ENCODE measurements around the gene STK11.

The STK11 gene

GRCh38 chr19:1205114-1206099 is at the start of gene STK11:
TSS of gene STK11 (plus strand) at chr19:1205778. CDS start at chr19:1206914, 1,136 bp downstream.
- H3K9me3 ChIP-seq (ENCODE audit: low read length): no peaks in the 10 kb centered on the region
- peak within 1 kb of the TSS; percentile 96 for H3K27ac ChIP-seq (ENCODE audit: low read depth, low read length)
- peaks cover 5% of the 10 kb centered on the region for H3K36me3 ChIP-seq (ENCODE audit: insufficient read depth, low read length)
- H3K4me3 ChIP-seq (ENCODE audit: low read depth in 1 of 2, low read length in 2 of 2): peak within 1 kb of the TSS; percentile 84 to 85
- H3K27me3 ChIP-seq (ENCODE audit: control insufficient read depth in 1 of 2, insufficient read depth in 2 of 2, low read length in 2 of 2): no peaks in the 10 kb centered on the region
- H3K9ac ChIP-seq (ENCODE audit: low read length): peak within 1 kb of the TSS; percentile 61
- H3K4me1 ChIP-seq (ENCODE audit: insufficient read depth, low read length): peaks cover 23% of the 10 kb centered on the region

DNA sequence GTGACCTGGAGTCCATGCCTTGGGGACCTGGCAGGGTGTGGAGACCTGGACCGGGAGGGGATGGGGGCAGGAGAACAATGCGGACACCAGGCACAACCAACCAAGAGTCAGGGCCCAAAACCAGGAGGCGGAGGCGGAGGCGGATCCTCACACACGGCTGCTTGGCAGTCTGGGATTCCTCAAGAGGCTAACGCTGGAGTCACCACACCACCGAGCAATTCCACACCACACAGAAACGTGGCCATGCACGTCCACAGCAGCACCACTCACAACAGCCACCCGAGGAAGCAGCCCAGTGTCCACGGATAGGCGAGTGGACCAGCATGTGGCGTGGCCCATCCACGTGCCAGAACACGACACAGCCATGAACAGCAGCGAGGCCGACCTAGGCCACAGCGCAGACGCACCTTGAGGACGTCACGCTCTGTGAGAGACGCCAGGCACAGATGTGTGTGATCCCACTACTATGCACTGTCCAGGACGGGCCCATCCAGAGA is 49.2 kb upstream of the STK11 start:
- Histone ChIP-seq H3K27me3 (ENCODE audit: control insufficient read depth in 1 of 2, insufficient read depth in 2 of 2, low read length in 2 of 2) (no peaks in the 10 kb centered on the region), H3K4me3 (ENCODE audit: low read depth in 1 of 2, low read length in 2 of 2) (no peak overlapping the region), H3K4me1 (ENCODE audit: insufficient read depth, low read length) (peaks cover 15% of the 10 kb centered on the region), H3K27ac (ENCODE audit: low read depth, low read length) (no peak overlapping the region), H3K9me3 (ENCODE audit: low read length) (no peaks in the 10 kb centered on the region), H3K36me3 (ENCODE audit: insufficient read depth, low read length) (peaks cover 11% of the 10 kb centered on the region), H3K9ac (ENCODE audit: low read length) (no peak overlapping the region)

DNA sequence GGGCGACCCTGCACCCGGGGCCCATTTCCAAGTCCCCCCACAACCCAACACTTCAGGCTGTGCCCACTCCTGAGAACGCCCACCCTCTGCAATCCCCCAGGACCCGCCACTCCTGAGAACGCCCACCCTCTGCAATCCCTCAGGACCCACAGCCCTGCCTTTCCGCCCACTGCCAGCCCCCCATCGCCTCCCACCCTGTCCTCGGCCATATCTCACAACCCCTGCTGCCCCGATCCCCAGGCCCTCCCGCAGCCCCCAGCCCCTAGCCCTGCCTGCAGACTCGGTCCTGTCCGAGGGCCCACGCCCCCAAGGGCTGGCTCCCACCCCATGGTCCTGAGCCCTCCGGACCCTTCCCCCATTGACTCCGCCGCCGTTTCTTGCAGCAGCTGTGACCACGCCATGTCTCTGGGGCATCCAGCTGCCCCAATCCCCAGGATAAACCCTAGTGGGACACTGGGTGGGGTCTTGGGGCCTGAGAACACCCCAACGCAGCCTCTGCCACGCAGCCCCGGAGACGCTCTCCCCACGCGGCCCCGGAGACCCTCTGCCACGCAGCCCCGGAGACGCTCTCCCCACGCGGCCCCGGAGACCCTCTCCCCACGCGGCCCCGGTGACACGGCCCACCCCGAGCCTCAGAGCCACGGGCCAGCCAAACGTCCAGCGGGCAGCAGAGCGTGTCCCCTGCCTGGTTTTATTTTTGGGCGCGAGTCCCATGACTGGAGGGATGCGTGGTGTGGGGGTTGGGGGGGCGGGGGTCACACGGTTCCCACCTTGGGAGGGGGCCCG is 48.6 kb upstream of the STK11 start:
- H3K27ac ChIP-seq (ENCODE audit: low read depth, low read length): no peak overlapping the region
- H3K27me3 ChIP-seq (ENCODE audit: control insufficient read depth in 1 of 2, insufficient read depth in 2 of 2, low read length in 2 of 2): no peaks in the 10 kb centered on the region
- H3K9me3 ChIP-seq (ENCODE audit: low read length): no peaks in the 10 kb centered on the region
- H3K36me3 ChIP-seq (ENCODE audit: insufficient read depth, low read length): peaks cover 8% of the 10 kb centered on the region
- H3K4me3 ChIP-seq (ENCODE audit: low read depth in 1 of 2, low read length in 2 of 2): no peak overlapping the region
- H3K9ac ChIP-seq (ENCODE audit: low read length): no peak overlapping the region
- peaks cover 15% of the 10 kb centered on the region for H3K4me1 ChIP-seq (ENCODE audit: insufficient read depth, low read length)

- no peaks in the 10 kb centered on the region for H3K9me3 ChIP-seq (ENCODE audit: low read length)
- no peaks in the 10 kb centered on the region for H3K27me3 ChIP-seq (ENCODE audit: control insufficient read depth in 1 of 2, insufficient read depth in 2 of 2, low read length in 2 of 2)
- no peaks in the 10 kb centered on the region for H3K36me3 ChIP-seq (ENCODE audit: insufficient read depth, low read length)
- no peak overlapping the region for H3K4me3 ChIP-seq (ENCODE audit: low read depth in 1 of 2, low read length in 2 of 2)
- no peak overlapping the region for H3K9ac ChIP-seq (ENCODE audit: low read length)
- H3K27ac ChIP-seq (ENCODE audit: low read depth, low read length): no peak overlapping the region
- H3K4me1 ChIP-seq (ENCODE audit: insufficient read depth, low read length): peaks cover 15% of the 10 kb centered on the region
These were observed 47.4 kb upstream of the STK11 start for GRCh38 chr19:1157931-1158884.

- H3K9me3 ChIP-seq (ENCODE audit: low read length): no peaks in the 10 kb centered on the region
- no peak overlapping the region for H3K4me3 ChIP-seq (ENCODE audit: low read depth in 1 of 2, low read length in 2 of 2)
- H3K9ac ChIP-seq (ENCODE audit: low read length): no peak overlapping the region
- H3K4me1 ChIP-seq (ENCODE audit: insufficient read depth, low read length): peaks cover 15% of the 10 kb centered on the region
- no peak overlapping the region for H3K27ac ChIP-seq (ENCODE audit: low read depth, low read length)
- no peaks in the 10 kb centered on the region for H3K36me3 ChIP-seq (ENCODE audit: insufficient read depth, low read length)
- no peaks in the 10 kb centered on the region for H3K27me3 ChIP-seq (ENCODE audit: control insufficient read depth in 1 of 2, insufficient read depth in 2 of 2, low read length in 2 of 2)
These were observed 46.6 kb upstream of the STK11 start for GRCh38 chr19:1158885-1159448.

DNA sequence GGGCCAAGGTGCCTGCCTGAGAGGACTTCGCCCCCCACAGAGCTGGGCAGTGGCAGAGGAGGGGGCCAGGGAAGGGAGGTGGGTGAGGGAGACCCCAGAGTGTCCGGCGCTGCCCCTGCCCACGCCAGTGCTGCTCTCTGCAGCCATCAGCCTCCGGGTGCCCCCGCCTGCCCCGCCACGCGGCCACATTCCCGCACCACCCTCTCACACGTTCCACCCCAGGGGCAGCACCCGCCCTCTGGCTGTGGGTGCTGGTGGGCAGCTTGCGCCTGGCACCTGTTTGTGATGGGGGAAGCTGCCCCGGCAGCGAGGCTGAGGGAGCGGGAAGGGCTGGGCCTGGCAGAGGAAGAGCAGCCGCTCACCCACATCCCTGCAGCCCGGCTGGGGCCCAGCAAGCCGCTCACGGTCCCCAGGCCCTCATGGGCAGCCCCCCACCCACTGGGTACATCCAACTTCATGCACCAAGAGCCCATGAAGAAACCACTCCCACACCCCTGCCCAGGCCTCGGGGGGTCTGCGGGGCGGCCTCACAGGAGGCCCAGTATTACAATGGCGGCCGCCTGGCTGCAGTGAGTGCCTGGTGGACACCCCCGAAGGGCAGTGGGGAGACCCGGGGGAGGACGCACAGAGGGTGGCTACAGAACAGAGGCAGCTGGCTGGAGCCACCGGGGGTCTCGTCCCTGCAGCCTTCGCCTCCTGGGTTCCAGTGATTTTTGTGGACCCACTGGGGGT is 45.5 kb upstream of the STK11 start:
- H3K4me3 ChIP-seq (ENCODE audit: low read depth in 1 of 2, low read length in 2 of 2): no peak overlapping the region
- no peak overlapping the region for H3K27ac ChIP-seq (ENCODE audit: low read depth, low read length)
- H3K9ac ChIP-seq (ENCODE audit: low read length): no peak overlapping the region
- peaks cover 12% of the 10 kb centered on the region for H3K4me1 ChIP-seq (ENCODE audit: insufficient read depth, low read length)
- H3K36me3 ChIP-seq (ENCODE audit: insufficient read depth, low read length): no peaks in the 10 kb centered on the region
- H3K9me3 ChIP-seq (ENCODE audit: low read length): no peaks in the 10 kb centered on the region
- H3K27me3 ChIP-seq (ENCODE audit: control insufficient read depth in 1 of 2, insufficient read depth in 2 of 2, low read length in 2 of 2): no peaks in the 10 kb centered on the region

- Histone ChIP-seq H3K4me3 (ENCODE audit: low read depth in 1 of 2, low read length in 2 of 2) (no peak overlapping the region), H3K9ac (ENCODE audit: low read length) (no peak overlapping the region)
These were observed 43.9 kb upstream of the STK11 start for GRCh38 chr19:1161716-1162115.

DNA sequence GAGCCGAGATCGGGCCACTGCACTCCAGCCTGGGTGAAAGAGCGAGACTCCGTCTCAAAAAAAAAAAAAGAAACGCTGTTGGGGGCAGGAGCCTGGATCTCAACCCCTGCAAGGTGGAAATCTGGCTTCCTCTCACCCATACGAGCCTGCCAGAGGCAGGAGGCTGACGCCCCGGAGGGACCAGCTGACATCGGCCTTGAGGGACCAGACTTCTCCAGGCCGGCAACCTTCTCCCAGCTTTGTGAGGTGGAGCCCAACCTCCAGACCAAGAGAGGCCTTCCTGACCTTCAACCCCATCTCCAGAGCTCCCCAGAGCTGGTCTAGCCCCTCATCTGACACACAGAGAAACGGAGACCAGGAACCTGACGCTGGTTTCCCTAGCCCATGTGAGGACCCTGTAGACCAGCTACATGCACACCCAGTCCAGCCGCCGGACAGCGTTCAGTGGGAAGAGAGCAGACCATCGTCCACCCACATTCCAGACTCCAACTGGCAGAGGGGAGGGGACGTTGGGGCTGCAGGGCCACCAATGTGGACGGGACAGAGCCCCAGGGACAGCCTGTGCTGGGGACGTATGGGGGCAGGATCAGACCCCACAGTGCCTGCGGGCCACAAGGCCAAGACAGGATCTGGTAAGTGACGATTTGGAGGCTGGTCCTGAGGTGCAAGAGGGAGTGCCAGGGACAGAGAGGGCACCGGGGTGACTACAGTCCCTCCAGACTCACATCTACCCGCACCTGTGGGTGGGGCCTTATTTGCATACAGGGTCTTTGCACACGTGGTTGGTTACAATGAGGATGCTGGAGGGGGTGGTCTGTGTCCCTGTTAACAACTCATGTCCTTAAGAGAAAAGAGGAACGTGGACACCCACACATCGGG is 42.9 kb upstream of the STK11 start:
- Histone ChIP-seq H3K9ac (ENCODE audit: low read length) (no peak overlapping the region), H3K4me1 (ENCODE audit: insufficient read depth, low read length) (no peaks in the 10 kb centered on the region), H3K27me3 (ENCODE audit: control insufficient read depth in 1 of 2, insufficient read depth in 2 of 2, low read length in 2 of 2) (no peaks in the 10 kb centered on the region), H3K36me3 (ENCODE audit: insufficient read depth, low read length) (no peaks in the 10 kb centered on the region), H3K4me3 (ENCODE audit: low read depth in 1 of 2, low read length in 2 of 2) (no peak overlapping the region), H3K27ac (ENCODE audit: low read depth, low read length) (no peak overlapping the region), H3K9me3 (ENCODE audit: low read length) (no peaks in the 10 kb centered on the region)

More at GRCh38 chr19:1161716-1162115, 43.9 kb upstream of the STK11 start:
- Histone ChIP-seq H3K36me3 (ENCODE audit: insufficient read depth, low read length) (no peaks in the 10 kb centered on the region), H3K9me3 (ENCODE audit: low read length) (no peaks in the 10 kb centered on the region), H3K27ac (ENCODE audit: low read depth, low read length) (no peak overlapping the region), H3K27me3 (ENCODE audit: control insufficient read depth in 1 of 2, insufficient read depth in 2 of 2, low read length in 2 of 2) (no peaks in the 10 kb centered on the region), H3K4me1 (ENCODE audit: insufficient read depth, low read length) (no peaks in the 10 kb centered on the region)

DNA sequence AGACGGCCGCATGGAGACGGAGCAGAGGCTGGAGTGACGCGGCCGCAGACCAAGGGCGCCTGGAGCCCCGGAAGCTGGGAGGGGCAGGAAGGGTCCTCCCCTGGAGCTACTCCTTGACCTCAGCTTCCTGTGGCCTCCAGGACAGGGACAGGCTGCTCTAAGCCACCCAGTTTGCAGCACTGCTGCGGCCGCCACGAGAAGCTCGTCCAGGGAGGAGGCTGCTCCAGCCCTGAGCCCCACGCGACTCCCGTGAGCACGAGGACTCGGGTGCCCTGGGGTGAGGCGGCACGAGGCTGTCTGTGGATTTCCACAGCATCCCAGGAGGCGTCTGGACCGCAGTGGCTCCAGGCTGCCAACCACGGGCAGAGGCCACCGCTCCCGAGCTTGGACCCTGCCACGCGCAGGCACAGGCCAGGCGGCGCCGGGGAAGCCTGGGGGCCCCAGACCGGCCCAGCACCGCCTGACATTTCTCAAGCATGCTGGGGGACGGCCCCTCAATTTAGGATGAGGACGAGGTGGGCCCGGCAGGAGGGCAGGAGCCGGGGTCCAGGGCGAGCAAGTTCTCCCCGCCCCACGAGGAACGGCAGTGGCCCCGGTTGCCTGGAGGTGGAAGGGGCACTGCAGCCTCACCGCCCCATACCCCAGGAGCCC is 42.2 kb upstream of the STK11 start:
- no peak overlapping the region for H3K9ac ChIP-seq (ENCODE audit: low read length)

More for the DNA sequence above, 42.2 kb upstream of the STK11 start:
- Histone ChIP-seq H3K9me3 (ENCODE audit: low read length) (no peaks in the 10 kb centered on the region), H3K27ac (ENCODE audit: low read depth, low read length) (no peak overlapping the region), H3K4me3 (ENCODE audit: low read depth in 1 of 2, low read length in 2 of 2) (no peak overlapping the region), H3K4me1 (ENCODE audit: insufficient read depth, low read length) (no peaks in the 10 kb centered on the region), H3K36me3 (ENCODE audit: insufficient read depth, low read length) (no peaks in the 10 kb centered on the region), H3K27me3 (ENCODE audit: control insufficient read depth in 1 of 2, insufficient read depth in 2 of 2, low read length in 2 of 2) (no peaks in the 10 kb centered on the region)
